ENCODE measurements around the gene PDE4D. TPM values are rescaled to one million over a fixed set of nuclear protein-coding genes. Genes with fewer than 3 reads are reported as not detected.

The PDE4D gene
- polyA plus RNA-seq, 1 donor (not counting 4 experiments of a cell fraction or from before 2014, with no cell fraction given) = 3.6 TPM

DNA sequence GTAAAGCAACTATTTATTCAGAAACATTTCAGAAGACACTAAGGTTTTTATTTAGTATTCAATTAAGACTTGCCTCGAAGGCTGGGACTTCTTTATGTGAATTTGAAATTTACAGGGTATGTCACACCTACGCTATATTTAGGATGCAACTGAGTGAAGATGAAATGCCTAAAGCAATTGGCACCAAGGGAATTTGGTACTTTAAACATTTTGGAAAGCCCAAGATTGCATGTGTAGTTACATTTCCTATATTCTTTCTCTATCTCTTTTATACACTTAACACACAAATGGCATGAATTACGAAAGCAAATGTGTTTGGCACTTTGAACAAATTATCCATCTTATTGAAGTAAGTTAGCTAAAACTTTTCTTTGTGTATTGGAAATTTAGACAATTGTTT is 633.3 kb downstream of the PDE4D start:
- H3K27ac ChIP-seq (ENCODE audit: control insufficient read depth, insufficient read depth, low read length) = no peak overlapping the region
- no peak overlapping the region for H3K4me3 ChIP-seq (ENCODE audit: control insufficient read depth in 2 of 3, extremely low read depth in 1 of 3, insufficient read depth in 2 of 3, low read depth in 1 of 3, low read length in 3 of 3)
- H3K79me2 ChIP-seq (ENCODE audit: control insufficient read depth, insufficient read depth, low read length) = no peaks in the 10 kb centered on the region
- H2AFZ ChIP-seq (ENCODE audit: control insufficient read depth, low read length) = no peak overlapping the region
- H3K36me3 ChIP-seq (ENCODE audit: control insufficient read depth in 2 of 2, extremely low read depth in 1 of 2, insufficient read depth in 2 of 2, low read length in 2 of 2) = no peaks in the 10 kb centered on the region
- no peaks in the 10 kb centered on the region for H3K9me1 ChIP-seq (ENCODE audit: control insufficient read depth, extremely low read depth, insufficient read depth, low read length)
- H3K9me3 ChIP-seq (ENCODE audit: control insufficient read depth, low read depth, low read length) = no peaks in the 10 kb centered on the region
- dilution Hi-C loops (cut with MboI; ENCODE audit: extremely low pct_ligation_motif_present, low sequenced_read_pairs) = no loop called here
- DNase-seq (ENCODE audit: low read depth, low spot score) (no peak), FAIRE-seq (no peak)
- H4K20me1 ChIP-seq (ENCODE audit: control insufficient read depth, extremely low read depth, insufficient read depth, low read length) = no peaks in the 10 kb centered on the region
- no peaks in the 10 kb centered on the region for H3K4me1 ChIP-seq (ENCODE audit: control insufficient read depth, extremely low read depth, insufficient read depth, low read length)
- no peak overlapping the region for H3K9ac ChIP-seq (ENCODE audit: control insufficient read depth, extremely low read depth, insufficient read depth, low read length)
- H3K4me2 ChIP-seq (ENCODE audit: control insufficient read depth, extremely low read depth, insufficient read depth, low read depth, low read length) = no peak overlapping the region
- no peaks in the 10 kb centered on the region for H3K27me3 ChIP-seq (ENCODE audit: control insufficient read depth, extremely low read depth, insufficient read depth, low read length)
- TF ChIP-seq EZH2 (IDR thresholded peaks at IDR 0.05; ENCODE audit: low read length) (no peak), CTCF (optimal IDR thresholded peaks at IDR 0.05 in 1 of 3, IDR thresholded peaks at IDR 0.05 in 1 of 3, conservative IDR thresholded peaks at IDR 0.05 in 1 of 3; ENCODE audit: extremely low read depth in 1 of 3, insufficient read depth in 2 of 3, low read length in 3 of 3) (no peak)

- Histone ChIP-seq H3K27ac (ENCODE audit: control insufficient read depth, insufficient read depth, low read length) (no peak overlapping the region), H3K4me3 (ENCODE audit: control insufficient read depth in 2 of 3, extremely low read depth in 1 of 3, insufficient read depth in 2 of 3, low read depth in 1 of 3, low read length in 3 of 3) (no peak overlapping the region), H3K4me1 (ENCODE audit: control insufficient read depth, extremely low read depth, insufficient read depth, low read length) (no peaks in the 10 kb centered on the region), H2AFZ (ENCODE audit: control insufficient read depth, low read length) (no peak overlapping the region), H3K4me2 (ENCODE audit: control insufficient read depth, extremely low read depth, insufficient read depth, low read depth, low read length) (no peak overlapping the region), H3K9me1 (ENCODE audit: control insufficient read depth, extremely low read depth, insufficient read depth, low read length) (no peaks in the 10 kb centered on the region), H3K36me3 (ENCODE audit: control insufficient read depth in 2 of 2, extremely low read depth in 1 of 2, insufficient read depth in 2 of 2, low read length in 2 of 2) (no peaks in the 10 kb centered on the region), H3K9me3 (ENCODE audit: control insufficient read depth, low read depth, low read length) (no peaks in the 10 kb centered on the region), H3K9ac (ENCODE audit: control insufficient read depth, extremely low read depth, insufficient read depth, low read length) (no peak overlapping the region), H4K20me1 (ENCODE audit: control insufficient read depth, extremely low read depth, insufficient read depth, low read length) (no peaks in the 10 kb centered on the region), H3K27me3 (ENCODE audit: control insufficient read depth, extremely low read depth, insufficient read depth, low read length) (no peaks in the 10 kb centered on the region), H3K79me2 (ENCODE audit: control insufficient read depth, insufficient read depth, low read length) (no peaks in the 10 kb centered on the region)
- DNase-seq (ENCODE audit: low read depth, low spot score) (no peak), FAIRE-seq (no peak)
- dilution Hi-C loops (cut with MboI; ENCODE audit: extremely low pct_ligation_motif_present, low sequenced_read_pairs) = no loop called here
- TF ChIP-seq EZH2 (IDR thresholded peaks at IDR 0.05; ENCODE audit: low read length) (no peak), CTCF (optimal IDR thresholded peaks at IDR 0.05 in 1 of 3, IDR thresholded peaks at IDR 0.05 in 1 of 3, conservative IDR thresholded peaks at IDR 0.05 in 1 of 3; ENCODE audit: extremely low read depth in 1 of 3, insufficient read depth in 2 of 3, low read length in 3 of 3) (no peak)
These were observed 634.3 kb downstream of the PDE4D start for GRCh38 chr5:59259237-59259636.
